ENCODE data around the gene LRCH4. TPM values are rescaled to one million over a fixed set of nuclear protein-coding genes. Genes with fewer than 3 reads are reported as not detected.

Gene LRCH4
- total RNA-seq, 4 donors from 2014 or later: 28.0 to 73.6 (median 51.3) TPM

DNA sequence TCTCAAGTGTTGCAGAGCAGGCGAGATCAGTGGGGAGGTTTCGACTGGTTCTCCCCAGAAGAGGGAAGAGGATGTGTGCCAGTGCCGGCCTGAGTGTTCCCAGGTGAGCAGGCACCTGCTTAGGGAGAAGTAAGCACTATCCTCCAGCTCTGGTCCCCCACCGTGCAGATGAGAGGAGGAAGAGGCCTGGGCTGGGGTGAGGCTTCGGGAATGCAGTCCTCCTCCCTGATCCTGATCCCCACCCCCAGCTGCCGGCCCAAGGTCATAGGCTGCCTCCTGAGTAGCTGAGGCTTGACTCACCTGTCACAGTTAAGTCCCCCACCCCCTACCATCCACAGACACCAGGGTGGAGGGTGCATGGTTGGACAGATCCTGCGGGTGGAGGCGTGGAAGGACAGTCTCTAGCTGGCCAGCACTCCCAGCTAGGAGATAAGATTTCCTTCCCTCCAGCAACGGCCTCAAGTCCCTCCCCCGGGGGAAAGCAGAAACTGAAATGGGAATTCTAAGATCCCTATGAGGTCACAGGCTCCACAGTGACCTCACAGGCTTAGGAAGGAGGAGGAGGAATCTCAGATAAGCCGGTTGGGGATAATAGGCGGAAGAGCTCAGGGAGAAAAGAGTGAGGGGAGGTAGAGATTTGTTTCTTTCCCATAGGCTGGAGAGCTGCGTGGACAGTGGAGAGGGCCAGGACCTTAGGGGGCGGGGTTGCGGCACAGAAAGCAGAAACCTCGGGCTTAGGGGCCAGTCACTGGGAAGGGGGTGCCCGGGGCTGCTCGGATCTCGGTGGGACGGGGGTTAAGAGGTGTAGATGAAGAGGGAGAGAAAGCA is 1.0 kb downstream of the LRCH4 start:
- TF ChIP-seq, protein P1, sequence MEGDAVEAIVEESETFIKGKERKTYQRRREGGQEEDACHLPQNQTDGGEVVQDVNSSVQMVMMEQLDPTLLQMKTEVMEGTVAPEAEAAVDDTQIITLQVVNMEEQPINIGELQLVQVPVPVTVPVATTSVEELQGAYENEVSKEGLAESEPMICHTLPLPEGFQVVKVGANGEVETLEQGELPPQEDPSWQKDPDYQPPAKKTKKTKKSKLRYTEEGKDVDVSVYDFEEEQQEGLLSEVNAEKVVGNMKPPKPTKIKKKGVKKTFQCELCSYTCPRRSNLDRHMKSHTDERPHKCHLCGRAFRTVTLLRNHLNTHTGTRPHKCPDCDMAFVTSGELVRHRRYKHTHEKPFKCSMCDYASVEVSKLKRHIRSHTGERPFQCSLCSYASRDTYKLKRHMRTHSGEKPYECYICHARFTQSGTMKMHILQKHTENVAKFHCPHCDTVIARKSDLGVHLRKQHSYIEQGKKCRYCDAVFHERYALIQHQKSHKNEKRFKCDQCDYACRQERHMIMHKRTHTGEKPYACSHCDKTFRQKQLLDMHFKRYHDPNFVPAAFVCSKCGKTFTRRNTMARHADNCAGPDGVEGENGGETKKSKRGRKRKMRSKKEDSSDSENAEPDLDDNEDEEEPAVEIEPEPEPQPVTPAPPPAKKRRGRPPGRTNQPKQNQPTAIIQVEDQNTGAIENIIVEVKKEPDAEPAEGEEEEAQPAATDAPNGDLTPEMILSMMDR (IDR thresholded peaks at IDR 0.05; ENCODE audit: low read depth): no peak

DNA sequence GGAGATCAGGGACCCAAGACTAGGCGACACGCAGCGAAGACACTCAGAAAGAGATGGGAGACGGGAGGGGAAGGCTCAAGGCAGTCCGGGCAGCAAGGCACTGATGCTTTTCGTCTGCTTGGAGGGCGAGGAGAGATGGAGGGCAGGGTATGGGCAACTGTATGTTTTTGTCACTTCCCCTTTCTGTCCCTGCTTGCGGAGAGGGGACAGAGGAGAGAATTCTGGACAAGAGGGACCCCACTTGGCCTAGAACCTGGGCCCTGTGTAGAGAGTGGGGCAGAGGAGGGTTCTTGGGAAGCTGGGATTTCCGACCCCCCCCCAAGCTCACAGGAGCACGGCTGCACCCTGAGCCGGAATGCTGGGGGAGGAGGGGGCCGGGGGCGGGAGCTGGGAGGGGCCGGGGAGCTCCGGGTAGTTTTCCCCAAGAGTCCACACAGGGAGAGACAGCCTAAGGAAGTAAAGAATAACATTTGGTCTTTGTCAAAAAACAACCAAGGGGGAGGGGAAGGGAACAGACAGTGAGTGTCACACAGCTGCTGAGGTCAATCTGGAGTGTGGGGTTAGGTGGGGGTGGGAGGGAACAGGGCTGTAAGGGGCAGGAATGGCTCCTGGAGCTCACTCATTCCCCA is 1.8 kb downstream of the LRCH4 start:
- TF ChIP-seq, protein P1 (IDR thresholded peaks at IDR 0.05; ENCODE audit: low read depth): no peak

DNA sequence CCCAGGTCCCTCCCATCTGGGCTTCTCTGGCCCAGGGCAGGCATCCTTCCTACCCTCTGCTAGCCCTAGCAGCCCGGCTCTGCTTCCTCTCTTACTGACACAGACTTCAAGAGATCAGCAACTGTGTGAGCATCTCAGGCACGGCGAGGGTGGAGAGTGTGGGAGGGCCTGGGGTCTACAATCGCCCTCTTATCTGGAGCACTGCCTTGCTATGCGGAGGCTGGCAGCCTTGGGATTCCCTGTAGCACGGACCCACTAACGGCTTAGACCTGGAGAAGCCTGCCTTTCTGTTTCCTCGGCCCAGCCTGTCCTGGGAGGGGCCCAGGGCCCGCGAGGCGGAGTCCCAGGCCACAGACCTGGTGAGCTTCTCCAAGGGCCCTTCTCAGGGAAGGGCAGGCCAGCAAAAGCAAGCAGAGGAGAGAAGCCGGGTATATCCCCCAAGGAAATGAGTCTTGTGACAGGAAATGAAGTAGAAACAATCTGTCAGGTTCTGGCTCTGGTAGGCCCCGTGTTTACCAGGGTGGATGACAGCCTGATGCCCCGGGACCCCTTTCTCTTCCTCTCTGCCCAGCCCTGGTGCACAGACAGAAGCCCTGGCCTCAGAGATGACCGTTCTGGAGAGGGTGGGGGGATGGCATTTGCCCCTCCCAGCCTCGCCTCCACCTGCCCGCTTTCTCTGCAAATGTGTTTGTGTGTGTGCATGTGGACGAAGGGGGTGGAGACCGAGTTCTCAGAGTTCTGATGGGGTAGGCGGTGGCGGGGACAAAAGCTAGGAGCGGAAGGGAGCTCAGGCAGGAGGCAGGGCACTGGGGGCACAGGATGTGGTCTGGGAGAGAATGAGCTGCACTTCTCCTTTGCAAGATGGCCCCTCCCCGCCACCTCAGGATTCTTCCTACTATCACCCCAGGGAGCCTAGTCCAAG is 2.5 kb downstream of the LRCH4 start:
- TF ChIP-seq, protein P1 (IDR thresholded peaks at IDR 0.05; ENCODE audit: low read depth): no peak

DNA sequence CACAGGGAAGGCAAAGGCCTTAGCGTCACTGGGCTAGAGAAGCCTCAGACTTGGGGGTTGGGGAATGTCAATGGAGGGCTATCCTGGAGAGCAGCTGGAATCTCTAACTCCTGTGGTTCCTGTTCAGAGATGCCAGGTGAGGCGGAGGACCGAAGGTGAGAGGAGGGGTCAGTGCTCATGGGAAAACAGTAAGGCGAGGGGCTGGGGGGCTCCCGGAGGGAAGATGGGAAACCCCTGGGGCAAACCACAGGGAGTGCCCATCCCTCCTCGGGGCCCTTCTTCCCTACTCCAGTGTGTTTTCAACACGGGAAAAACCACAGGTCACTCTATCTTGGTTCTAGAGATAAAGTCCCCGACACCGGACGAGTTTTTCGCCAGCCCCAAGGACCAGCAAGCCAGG is 3.3 kb downstream of the LRCH4 start:
- TF ChIP-seq, protein P1 (IDR thresholded peaks at IDR 0.05; ENCODE audit: low read depth): no peak

DNA sequence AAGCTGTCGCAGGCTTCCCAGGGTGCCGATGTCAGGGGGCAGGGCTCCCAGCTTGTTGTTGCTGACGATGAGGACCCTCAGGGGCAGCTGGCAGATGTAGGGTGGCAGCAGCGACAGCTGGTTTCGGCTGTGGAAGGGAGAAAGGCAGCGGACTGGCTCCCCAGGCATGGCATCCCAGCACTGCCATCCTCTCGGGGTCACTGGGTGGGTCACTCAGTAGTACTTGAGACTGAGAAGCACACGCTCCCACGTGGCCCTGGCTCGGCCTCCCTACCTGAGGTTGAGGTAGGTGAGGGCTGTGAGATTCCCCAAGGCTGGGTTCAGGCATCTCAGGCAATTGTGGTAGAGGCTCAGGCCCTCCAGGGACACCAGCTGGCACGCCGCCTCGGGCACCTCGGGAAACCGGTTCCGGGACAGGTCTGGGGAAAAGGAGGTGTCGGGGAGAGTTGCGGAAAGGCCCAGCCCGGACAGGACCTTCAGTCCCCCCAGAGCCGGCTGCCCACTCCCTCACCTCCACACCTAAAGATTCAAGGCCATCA is 3.8 kb downstream of the LRCH4 start:
- TF ChIP-seq, protein P1 (IDR thresholded peaks at IDR 0.05; ENCODE audit: low read depth): no peak

DNA sequence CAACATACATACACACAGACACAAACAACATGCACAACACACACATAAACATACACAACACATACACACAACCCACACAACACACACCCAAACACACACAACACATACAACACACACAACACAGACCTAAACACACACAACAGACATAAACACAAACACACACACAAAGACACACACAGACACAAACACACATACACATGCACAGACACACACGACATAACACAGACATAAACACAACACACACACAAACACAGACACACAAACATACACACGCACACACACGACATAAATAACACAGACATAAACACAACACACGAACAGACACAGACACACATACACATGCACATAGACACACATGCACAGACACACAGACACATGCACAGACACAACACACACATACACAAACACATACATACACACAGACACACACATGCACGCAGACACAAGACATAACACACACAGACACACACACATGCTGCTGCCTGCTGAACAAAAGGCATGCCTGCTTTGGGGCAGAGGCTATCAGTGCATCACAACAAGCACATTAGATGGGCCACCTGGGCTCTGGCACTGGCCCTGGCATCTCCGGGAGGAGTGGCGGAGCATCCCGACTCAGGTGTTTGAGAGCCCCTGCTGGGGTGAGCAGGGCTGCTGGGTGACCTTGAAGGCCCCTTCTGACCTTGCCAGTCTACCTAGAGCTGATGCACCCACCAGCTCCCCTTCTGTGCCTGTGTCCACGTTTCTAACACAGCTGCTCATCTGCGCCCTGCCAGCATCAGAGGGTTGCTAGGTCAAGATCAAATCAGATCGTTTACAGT is 5.3 kb downstream of the LRCH4 start:
- TF ChIP-seq, protein P1 (IDR thresholded peaks at IDR 0.05; ENCODE audit: low read depth): no peak
